ENCODE measurements around the gene BMERB1.

Gene BMERB1

DNA sequence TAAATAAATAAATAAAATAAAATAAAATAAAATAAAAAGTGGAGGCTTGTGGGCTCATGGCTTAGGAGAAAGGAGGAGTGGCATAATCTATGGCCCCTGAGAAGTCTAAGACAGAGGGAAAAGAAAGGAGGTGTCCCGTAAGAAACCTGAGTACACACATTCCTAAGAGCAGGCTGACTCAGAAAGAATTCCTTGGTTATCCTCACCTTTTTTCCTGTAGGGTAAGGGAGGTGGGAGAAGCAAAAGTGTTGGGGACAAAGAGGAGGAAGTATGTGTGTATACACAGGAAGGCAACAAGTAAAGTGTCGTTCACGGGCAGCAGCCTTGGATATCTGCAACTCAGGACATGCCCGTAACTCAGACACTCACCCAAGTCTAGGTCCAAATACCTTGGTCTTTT, 179.3 kb downstream of the BMERB1 start:
- no peak for DNase-seq (ENCODE audit: low read depth in 2 of 2)

DNA sequence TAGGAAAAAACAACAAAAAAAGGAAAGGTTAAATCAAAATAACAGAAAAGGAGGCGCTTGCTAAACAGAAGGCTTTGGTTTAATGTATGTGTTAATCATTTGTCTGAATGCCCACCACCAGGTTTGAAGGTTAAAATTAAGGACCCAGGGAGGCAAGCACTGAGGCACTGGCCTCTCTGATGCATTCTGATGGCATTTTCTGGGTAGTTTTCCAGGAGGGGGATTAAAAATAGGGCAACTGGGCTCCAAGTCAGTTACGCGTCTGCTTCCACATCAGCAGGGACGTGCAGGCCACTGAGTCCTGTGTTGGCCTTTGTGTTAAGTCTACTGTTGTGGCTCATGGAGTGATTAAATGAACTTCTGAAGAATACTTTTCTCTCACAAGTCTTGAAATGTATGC, 181.6 kb downstream of the BMERB1 start:
- DNase-seq (ENCODE audit: low read depth in 2 of 2), result no peak

DNA sequence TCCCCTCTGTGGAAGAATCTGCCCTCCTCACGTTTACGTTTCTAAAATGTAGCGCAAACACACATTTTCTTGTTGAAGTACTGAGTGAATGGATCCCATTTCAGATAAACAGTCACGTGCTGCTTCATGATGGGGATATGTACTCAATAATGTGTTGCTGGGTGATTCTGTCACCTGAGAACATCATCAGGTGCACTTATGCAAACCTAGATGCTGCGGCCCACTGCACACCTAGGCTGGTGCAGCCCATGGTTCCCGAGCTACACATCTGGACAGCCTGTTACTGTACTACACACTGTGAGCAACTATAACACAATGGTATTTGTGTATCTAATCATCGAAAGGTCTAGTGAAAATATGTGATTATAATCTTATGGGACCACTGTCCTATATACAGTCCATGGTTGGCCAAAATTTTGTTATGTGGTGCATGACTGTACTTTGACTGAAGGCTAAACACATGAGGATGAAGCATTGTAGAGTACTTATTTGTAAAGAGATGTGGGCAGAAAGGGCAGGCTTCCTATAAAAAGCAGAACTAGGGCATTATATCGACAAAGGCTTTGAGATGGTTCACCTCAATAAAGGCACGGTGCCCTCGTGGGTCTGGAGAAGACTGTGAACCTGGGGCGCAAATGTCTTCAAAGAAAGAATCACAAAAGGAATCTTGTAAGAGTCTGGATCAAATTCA, 182.2 kb downstream of the BMERB1 start:
- no peak for DNase-seq (ENCODE audit: low read depth in 2 of 2)

DNA sequence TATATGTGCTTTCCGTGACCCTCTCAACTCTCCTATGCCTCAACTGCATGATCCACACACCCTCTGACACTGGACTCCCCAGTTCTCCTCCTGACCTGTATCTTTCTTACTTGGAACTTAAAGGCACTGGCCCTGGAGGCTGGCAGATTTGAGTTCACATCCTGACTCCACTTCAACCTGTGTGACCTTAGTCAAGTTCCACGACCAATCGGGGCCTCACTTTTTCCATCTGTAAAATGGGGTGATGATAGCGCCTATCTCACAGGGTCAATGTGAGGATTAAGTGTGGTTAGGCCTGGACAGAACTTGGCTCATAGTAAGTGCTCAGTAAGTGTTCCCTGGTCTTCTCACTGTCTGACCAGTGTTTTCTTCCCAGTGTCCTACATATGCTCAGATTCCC, 183.5 kb downstream of the BMERB1 start:
- DNase-seq (ENCODE audit: low read depth in 2 of 2), result no peak

DNA sequence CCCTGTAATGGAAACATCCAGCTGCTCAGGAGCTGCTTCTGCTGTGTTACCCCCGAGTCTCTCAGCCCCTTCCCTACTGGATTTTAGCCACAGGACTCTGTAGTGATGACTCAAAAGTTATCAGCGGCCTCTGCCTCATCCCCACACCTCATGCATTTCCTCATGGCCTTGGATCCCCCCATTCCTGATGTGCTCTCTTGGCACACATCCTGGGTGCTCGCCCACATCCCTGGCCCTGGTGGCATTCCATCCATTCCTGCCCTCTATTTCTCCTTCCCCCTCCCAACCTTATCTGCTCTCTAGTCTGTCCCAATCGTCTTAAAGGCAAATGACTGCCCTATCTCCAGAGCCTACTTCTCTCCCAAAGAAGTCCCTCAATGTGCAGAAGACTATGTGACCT, 184.0 kb downstream of the BMERB1 start:
- no peak for DNase-seq (ENCODE audit: low read depth in 2 of 2)

DNA sequence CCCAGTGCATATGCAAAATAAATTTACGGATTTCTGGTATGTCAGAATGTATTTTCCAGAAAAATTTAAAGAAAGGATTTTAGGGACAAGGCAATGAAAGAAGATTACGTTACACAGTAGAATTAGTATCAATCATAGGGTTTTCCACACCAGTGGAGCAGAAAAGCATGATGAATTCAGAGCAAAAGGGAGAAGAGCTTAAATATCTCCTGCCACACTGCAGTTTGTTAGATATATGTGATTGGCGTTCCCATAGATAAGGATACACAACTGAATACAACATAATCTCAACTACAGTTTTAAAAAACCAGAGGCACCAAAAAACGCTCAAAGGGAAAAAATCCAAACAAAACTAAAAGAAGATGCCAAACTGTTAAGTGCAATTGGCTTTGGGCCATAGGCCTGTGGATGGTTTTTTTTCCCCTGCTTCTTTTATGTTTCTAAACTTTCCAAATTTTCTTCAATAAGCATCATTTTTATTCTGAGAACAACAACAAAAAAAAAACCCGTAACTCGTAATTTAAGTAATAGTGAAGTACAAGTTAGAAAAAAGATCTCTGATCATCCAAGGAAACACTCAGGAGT, 186.3 kb downstream of the BMERB1 start:
- no peak for DNase-seq (ENCODE audit: low read depth in 2 of 2)

DNA sequence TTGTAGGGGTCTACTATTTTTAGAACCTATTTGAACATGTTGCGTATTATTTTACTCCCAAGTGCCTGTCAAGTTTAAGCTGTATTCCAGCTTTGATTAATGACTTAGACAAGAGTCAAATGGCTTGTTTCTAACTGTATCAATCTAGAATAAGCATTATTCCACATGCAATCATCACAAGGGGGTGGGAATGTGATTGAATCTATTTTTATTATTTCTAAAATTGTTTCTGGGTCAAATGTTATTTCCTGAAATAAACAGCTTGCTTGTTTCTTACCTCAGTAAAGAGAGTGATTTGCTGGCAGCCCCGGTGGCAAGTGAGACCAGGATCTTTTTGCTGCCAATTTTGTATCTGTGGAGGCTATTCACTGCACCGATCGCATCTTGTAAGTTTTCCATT, 187.1 kb downstream of the BMERB1 start:
- no peak for DNase-seq (ENCODE audit: low read depth in 2 of 2)

DNA sequence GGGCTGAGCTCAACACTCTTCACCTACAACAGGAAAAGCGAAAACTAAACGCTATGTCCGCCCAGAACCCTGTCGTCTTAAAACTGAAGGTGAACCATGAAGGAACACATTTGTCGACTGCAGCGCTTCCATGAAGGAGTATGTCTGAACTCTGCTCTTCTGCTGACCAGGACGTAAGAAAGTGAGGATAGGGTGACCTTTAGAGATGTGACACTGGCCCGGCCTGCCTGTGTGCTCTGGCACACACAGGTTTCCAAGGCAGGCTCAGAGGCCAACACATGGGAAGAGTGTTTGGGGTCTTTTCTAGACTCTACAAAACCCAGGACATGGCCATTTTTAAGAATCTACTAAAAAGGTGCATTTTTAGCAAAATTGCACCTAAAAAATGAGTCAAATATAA, 187.5 kb downstream of the BMERB1 start:
- DNase-seq (ENCODE audit: low read depth in 2 of 2), result no peak

DNA sequence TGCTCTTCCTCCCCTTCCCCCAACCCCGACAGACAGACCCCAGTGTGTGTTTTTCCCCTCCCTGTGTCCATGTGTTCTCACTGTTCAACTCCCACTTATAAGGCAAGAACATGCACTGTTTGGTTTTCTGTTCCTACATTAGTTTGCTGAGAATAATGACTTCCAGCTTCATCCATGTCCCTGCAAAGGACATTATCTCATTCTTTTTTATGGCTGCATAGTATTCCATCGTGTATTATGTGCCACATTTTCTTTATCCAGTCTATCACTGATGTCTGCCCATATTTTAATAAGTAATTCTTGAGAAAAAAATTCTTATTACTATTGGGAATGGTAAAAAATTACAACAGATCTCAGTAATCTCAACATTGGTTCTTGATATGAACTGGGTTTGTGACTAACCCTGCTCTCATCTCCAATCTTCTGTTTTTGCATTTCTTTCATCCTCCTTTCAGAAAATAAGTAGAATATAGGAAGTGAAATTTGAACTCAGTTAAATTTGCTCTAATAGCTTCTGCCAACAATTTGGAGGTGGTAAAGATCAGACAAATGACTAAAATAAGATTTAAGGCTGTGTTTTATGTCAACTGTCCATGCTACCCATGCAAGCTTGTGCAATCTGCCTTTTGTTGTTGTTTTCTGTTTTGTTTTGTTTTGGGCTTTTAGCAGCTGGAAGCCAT, 197.5 kb downstream of the BMERB1 start:
- DNase-seq (ENCODE audit: low read depth in 2 of 2), result no peak

DNA sequence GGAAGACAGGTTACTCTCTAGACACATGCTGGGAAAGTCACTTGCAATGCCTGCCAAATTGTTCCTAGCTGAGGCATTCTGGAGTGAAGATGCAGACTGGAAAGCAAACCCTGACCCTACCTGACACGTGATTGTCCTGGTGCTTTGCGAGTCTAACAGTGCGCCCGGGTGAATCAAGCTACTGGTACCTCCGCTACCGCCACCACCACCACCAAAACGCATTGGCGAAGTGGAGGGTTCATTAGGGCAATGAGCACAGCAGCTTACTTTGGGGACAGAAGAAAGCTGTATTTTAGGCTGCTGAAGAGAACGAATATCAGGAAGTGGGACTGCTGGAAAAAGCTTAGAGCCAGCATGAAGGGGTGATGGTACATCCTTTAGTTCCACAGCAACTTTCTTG, 201.5 kb downstream of the BMERB1 start:
- DNase-seq (ENCODE audit: low read depth in 2 of 2), result no peak

DNA sequence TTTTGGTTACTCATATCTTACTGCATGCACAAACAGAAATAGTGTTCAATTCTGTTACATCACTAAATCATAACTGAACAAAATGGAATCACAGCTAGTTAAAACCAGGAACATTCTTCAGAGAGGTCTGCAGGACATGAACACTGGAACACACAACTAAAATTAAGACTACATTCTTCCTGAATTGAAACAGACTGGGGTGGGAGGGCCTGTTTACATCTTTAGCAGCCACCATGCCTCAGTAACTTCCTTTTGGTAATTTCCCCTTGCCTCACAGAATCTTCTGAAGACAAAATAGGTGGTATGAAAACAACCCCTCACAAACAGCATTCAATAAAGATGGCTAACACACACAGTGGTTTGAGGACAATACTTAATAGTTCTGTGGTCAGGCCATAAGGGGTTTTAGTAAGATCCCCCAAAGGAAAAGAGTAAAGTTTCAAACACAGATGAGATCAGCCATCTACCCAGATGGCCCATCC, 202.0 kb downstream of the BMERB1 start:
- DNase-seq (ENCODE audit: low read depth in 2 of 2), result no peak
